CD14-positive monocyte (primary cell): ENCODE data around the gene SOHLH2. TPM values are rescaled to one million over a fixed set of nuclear protein-coding genes. Genes with fewer than 3 reads are reported as not detected.

ENCODE experiments used
- DNase-seq, 3 donors: peaks; one replicate each; pipeline ENCODE4 v3.0.0-alpha.2; 2011 to 2022
- H2AFZ ChIP-seq: 2 replicates; pipeline ENCODE4 v1.6.0; 2012; ENCODE audit warnings: mild to moderate bottlenecking, low read depth, low read length, inconsistent platforms; ENCODE audit not compliant: insufficient read depth, poor library complexity, severe bottlenecking
- H3K27ac ChIP-seq, 2 donors: 1 replicate in 1 of 2; 2 replicates in 1 of 2; pipeline ENCODE4 v1.5.1; 2012 to 2013; ENCODE audit warnings: low read length in 2 of 2, control low read depth in 1 of 2, inconsistent platforms in 1 of 2, low read depth in 1 of 2, mild to moderate bottlenecking in 1 of 2
- H3K27me3 ChIP-seq, 2 donors: one replicate each; pipeline versions ENCODE4 v1.6.0 to v1.6.1; 2011 to 2013; ENCODE audit warnings: low read length in 2 of 2; ENCODE audit not compliant: control insufficient read depth in 2 of 2, insufficient read depth in 2 of 2
- H3K36me3 ChIP-seq, 2 donors: replicated peaks in 1 of 2; 1 replicate in 1 of 2; 2 replicates in 1 of 2; pipeline versions ENCODE4 v1.5.1 to v1.6.1; 2012 to 2013; ENCODE audit warnings: low read length in 2 of 2, control low read depth in 1 of 2, inconsistent platforms in 1 of 2, mild to moderate bottlenecking in 1 of 2; ENCODE audit not compliant: insufficient read depth in 2 of 2, control insufficient read depth in 1 of 2
- H3K4me1 ChIP-seq, 2 donors: 1 replicate in 1 of 2; 2 replicates in 1 of 2; pipeline versions ENCODE4 v1.5.1 to v1.6.1; 2012 to 2013; ENCODE audit warnings: low read length in 2 of 2, control low read depth in 1 of 2, inconsistent platforms in 1 of 2, mild to moderate bottlenecking in 1 of 2, moderate library complexity in 1 of 2; ENCODE audit not compliant: insufficient read depth in 2 of 2, control insufficient read depth in 1 of 2
- H3K4me2 ChIP-seq: replicated peaks from 2 replicates; pipeline ENCODE3; 2012; ENCODE audit warnings: low read length, moderate library complexity, mild to moderate bottlenecking; ENCODE audit not compliant: poor library complexity, severe bottlenecking; ENCODE audit errors: extremely low read depth
- H3K4me3 ChIP-seq, 3 experiments: fragments of 200-600 bp in 1 of 3; sonication (generic) in 1 of 3; replicated peaks in 1 of 3; 1 replicate in 2 of 3; 2 replicates in 1 of 3; pipeline ENCODE4 v1.5.1; 2011 to 2013; ENCODE audit warnings: low read length in 3 of 3, mild to moderate bottlenecking in 3 of 3, control low read depth in 2 of 3, low read depth in 2 of 3, inconsistent platforms in 1 of 3, moderate library complexity in 1 of 3
- H3K79me2 ChIP-seq: 2 replicates; pipeline ENCODE4 v1.6.0; 2012; ENCODE audit warnings: mild to moderate bottlenecking, control low read depth, inconsistent platforms, low read length, moderate library complexity; ENCODE audit not compliant: insufficient read depth
- H3K9ac ChIP-seq: 2 replicates; pipeline ENCODE4 v1.6.0; 2017; ENCODE audit warnings: low read length, mild to moderate bottlenecking; ENCODE audit not compliant: insufficient read depth, poor library complexity, severe bottlenecking
- H3K9me3 ChIP-seq, 2 donors: replicated peaks in 1 of 2; 1 replicate in 1 of 2; 2 replicates in 1 of 2; pipeline versions ENCODE4 v1.5.1 to v1.6.1; 2012 to 2013; ENCODE audit warnings: low read length in 2 of 2, control low read depth in 1 of 2; ENCODE audit not compliant: control insufficient read depth in 1 of 2, insufficient read depth in 1 of 2
- H4K20me1 ChIP-seq: 2 replicates; pipeline ENCODE4 v1.6.0; 2012; ENCODE audit warnings: mild to moderate bottlenecking, low read length, control low read depth, moderate library complexity; ENCODE audit not compliant: insufficient read depth
- H3K27ac Mint-ChIP-seq, 7 donors: one replicate each; pipeline ENCODE4 v1.8.0; 2020; ENCODE audit warnings: mild to moderate bottlenecking in 7 of 7, mixed read lengths in 7 of 7, moderate library complexity in 6 of 7, inconsistent platforms in 2 of 7
- H3K27me3 Mint-ChIP-seq, 3 donors: one replicate each; pipeline ENCODE4 v1.8.0; 2021 to 2022; ENCODE audit warnings: low read depth in 3 of 3, mild to moderate bottlenecking in 3 of 3, mixed read lengths in 3 of 3, moderate library complexity in 3 of 3, inconsistent platforms in 1 of 3
- H3K36me3 Mint-ChIP-seq, 2 donors: one replicate each; pipeline ENCODE4 v1.8.0; 2020; ENCODE audit warnings: mixed read lengths in 2 of 2, inconsistent platforms in 1 of 2, mild to moderate bottlenecking in 1 of 2
- H3K4me1 Mint-ChIP-seq: one replicate; pipeline ENCODE4 v1.8.0; 2020; ENCODE audit warnings: mild to moderate bottlenecking, mixed read lengths
- H3K4me3 Mint-ChIP-seq, 2 donors: one replicate each; pipeline ENCODE4 v1.8.0; 2020; ENCODE audit warnings: mild to moderate bottlenecking in 2 of 2, mixed read lengths in 2 of 2, moderate library complexity in 1 of 2
- H3K9me3 Mint-ChIP-seq, 7 donors: one replicate each; pipeline ENCODE4 v1.8.0; 2020 to 2022; ENCODE audit warnings: mixed read lengths in 7 of 7, mild to moderate bottlenecking in 6 of 7, moderate library complexity in 6 of 7, inconsistent platforms in 2 of 7
- CTCF ChIP-seq: fragments of 200-600 bp; IDR thresholded peaks from one replicate; pipeline ENCODE4 v1.8.0; 2022; ENCODE audit warnings: antibody characterized with exemption, mild to moderate bottlenecking
- WGBS: methylation state at CpG from one replicate; pipeline ENCODE4 v1.1.5; 2013; ENCODE audit warnings: missing lambda C conversion rate; ENCODE audit not compliant: insufficient coverage; 5-methylcytosine and 5-hydroxymethylcytosine counted together
- intact Hi-C, 2 donors: fragments of 100-400 bp; cut with micrococcal nuclease; formaldehyde crosslinking; loops; one replicate each; pipeline versions ENCODE4 v1.15.0 to v1.15.1; 2023
- polyA plus RNA-seq, 3 donors: library from polyadenylated mRNA; depleted of rRNA in 1 of 3; unstranded in 2 of 3; stranded (reverse) in 1 of 3; fragments of 300-500 nt in 2 of 3; fragments of >200 nt in 1 of 3; fragmentation: Illumina TruSeq in 2 of 3; gene quantifications; 1 replicate in 2 of 3; 2 replicates in 1 of 3; pipeline ENCODE4 v1.2.3, GENCODE V29; 2012 to 2021

SOHLH2 gene
- polyA plus RNA-seq, 3 donors, result not detected

- H3K9me3 Mint-ChIP-seq, result peaks cover 0 to 8% (median 2%) of the 10 kb centered on the region in 7 donors
- no peak for TF ChIP-seq CTCF
- no peak overlapping the region for H2AFZ ChIP-seq
- H3K36me3 Mint-ChIP-seq, result no peaks in the 10 kb centered on the region
- no peak overlapping the region for H3K9ac ChIP-seq
- peaks cover 0 to 3% of the 10 kb centered on the region in 2 donors for H3K9me3 ChIP-seq
- H3K4me3 ChIP-seq, result no peak overlapping the region
- H3K4me3 Mint-ChIP-seq, result no peak overlapping the region
- no peak overlapping the region for H3K27ac Mint-ChIP-seq
- peaks cover 9% of the 10 kb centered on the region for H3K4me1 Mint-ChIP-seq
- peaks cover 0 to 8% of the 10 kb centered on the region in 2 donors for H3K4me1 ChIP-seq
- H3K79me2 ChIP-seq, result no peaks in the 10 kb centered on the region
- DNase-seq, result no peak
- no peaks in the 10 kb centered on the region for H3K36me3 ChIP-seq
- 100% methylated on average over 2 of the region's 4 CpGs for WGBS
- intact Hi-C loops, result no loop called here
- H3K27ac ChIP-seq, result no peak overlapping the region
- no peaks in the 10 kb centered on the region for H4K20me1 ChIP-seq
- peaks cover 0 to 1% (median 0%) of the 10 kb centered on the region in 3 donors for H3K27me3 Mint-ChIP-seq
- H3K27me3 ChIP-seq, result no peaks in the 10 kb centered on the region
- H3K4me2 ChIP-seq, result no peak overlapping the region
Measured at GRCh38 chr13:36251017-36251416, 36.7 kb upstream of the SOHLH2 start.

GRCh38 chr13:36248700-36249099 lies 34.3 kb upstream of the SOHLH2 start:
- Histone ChIP-seq H3K27me3 (no peaks in the 10 kb centered on the region), H2AFZ (no peak overlapping the region), H3K79me2 (no peaks in the 10 kb centered on the region), H3K27ac (no peak overlapping the region), H3K36me3 (no peaks in the 10 kb centered on the region), H3K4me2 (no peak overlapping the region), H3K4me3 (no peak overlapping the region), H3K9me3 (peaks cover 0 to 3% of the 10 kb centered on the region in 2 donors), H3K9ac (no peak overlapping the region), H4K20me1 (no peaks in the 10 kb centered on the region), H3K4me1 (peaks cover 0 to 8% of the 10 kb centered on the region in 2 donors)
- H3K36me3 Mint-ChIP-seq, result no peaks in the 10 kb centered on the region
- peaks cover 0 to 9% (median 2%) of the 10 kb centered on the region in 7 donors for H3K9me3 Mint-ChIP-seq
- no peak for DNase-seq
- H3K27ac Mint-ChIP-seq, result no peak overlapping the region
- peaks cover 0 to 1% (median 0%) of the 10 kb centered on the region in 3 donors for H3K27me3 Mint-ChIP-seq
- no peak overlapping the region for H3K4me3 Mint-ChIP-seq
- no peak for TF ChIP-seq CTCF
- H3K4me1 Mint-ChIP-seq, result peaks cover 9% of the 10 kb centered on the region
- intact Hi-C loops, result no loop called here
